ENCODE data around the gene LCLAT1.

DNA sequence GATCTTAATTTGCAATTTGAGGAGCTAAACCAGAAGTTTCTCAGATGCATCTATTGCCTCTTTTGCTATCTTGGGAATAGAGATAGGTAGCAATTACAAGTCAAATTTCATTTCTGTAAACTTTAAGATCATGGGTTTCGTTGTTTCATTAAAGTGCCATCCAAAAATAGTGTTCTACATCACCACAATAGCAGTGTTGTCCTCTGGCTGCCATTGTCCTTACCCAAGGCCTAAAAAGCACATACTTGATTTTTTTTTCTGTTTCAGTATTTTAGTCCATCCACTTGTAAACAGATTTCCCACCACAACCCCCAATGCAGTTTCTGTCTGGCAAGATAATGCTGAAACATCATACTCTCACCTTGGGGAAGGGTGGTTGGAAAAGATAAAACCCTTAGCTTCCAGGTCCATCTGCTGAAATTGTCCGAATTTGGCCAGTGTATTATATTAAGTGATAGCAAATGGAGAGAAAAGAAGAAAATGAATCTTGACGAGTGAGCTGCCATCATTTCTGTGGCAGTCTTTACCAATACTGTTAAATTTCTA is 136.2 kb downstream of the LCLAT1 start:
- TF ChIP-seq, protein P1, sequence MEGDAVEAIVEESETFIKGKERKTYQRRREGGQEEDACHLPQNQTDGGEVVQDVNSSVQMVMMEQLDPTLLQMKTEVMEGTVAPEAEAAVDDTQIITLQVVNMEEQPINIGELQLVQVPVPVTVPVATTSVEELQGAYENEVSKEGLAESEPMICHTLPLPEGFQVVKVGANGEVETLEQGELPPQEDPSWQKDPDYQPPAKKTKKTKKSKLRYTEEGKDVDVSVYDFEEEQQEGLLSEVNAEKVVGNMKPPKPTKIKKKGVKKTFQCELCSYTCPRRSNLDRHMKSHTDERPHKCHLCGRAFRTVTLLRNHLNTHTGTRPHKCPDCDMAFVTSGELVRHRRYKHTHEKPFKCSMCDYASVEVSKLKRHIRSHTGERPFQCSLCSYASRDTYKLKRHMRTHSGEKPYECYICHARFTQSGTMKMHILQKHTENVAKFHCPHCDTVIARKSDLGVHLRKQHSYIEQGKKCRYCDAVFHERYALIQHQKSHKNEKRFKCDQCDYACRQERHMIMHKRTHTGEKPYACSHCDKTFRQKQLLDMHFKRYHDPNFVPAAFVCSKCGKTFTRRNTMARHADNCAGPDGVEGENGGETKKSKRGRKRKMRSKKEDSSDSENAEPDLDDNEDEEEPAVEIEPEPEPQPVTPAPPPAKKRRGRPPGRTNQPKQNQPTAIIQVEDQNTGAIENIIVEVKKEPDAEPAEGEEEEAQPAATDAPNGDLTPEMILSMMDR (IDR thresholded peaks at IDR 0.05): no peak
- no peak for TF ChIP-seq POLR2A (IDR thresholded peaks at IDR 0.05)

All from thyroid gland (tissue), 4 donors.